ENCODE results near the gene CYP2D6. TPM values are rescaled to one million over a fixed set of nuclear protein-coding genes. Genes with fewer than 3 reads are reported as not detected.
"Not testable (repeated sequence)": the region's sequence is repeated elsewhere in the genome, so short reads cannot be mapped to it uniquely, and the experiment has no call there.

The CYP2D6 gene
- total and polyA plus RNA-seq, 2 of the 13 experiments (the other 11 are each of a cell fraction or from before 2014, with no cell fraction given), result 1.0 to 3.7 TPM

- H3K4me3 ChIP-seq (replicated peaks in 1 of 3; ENCODE audit: insufficient read depth in 1 of 3, low read depth in 2 of 3, low read length in 3 of 3); intact Hi-C loops (cut with micrococcal nuclease; ENCODE audit: unreplicated experiment); in situ Hi-C loops (cut with HindIII; ENCODE audit: extremely low pct_ligation_motif_present, low pct_unique_long_range_greater_than_20kb); H2AFZ ChIP-seq (ENCODE audit: low read length); H3K27ac ChIP-seq (ENCODE audit: extremely low read length, insufficient read depth, low read length); H3K79me2 ChIP-seq (ENCODE audit: insufficient read depth, low read length); DNase-seq (ENCODE audit: low spot score); H3K27me3 ChIP-seq (ENCODE audit: control insufficient read depth in 1 of 2, insufficient read depth in 2 of 2, low read length in 2 of 2); CTCF ChIA-PET (ENCODE audit: low intra/inter-chr PET ratio, low total read pairs); H3K4me1 ChIP-seq (ENCODE audit: insufficient read depth, low read length); H3K4me2 ChIP-seq (ENCODE audit: low read depth, low read length); FAIRE-seq; H4K20me1 ChIP-seq (ENCODE audit: insufficient read depth, low read length); POLR2A ChIA-PET; H3K9me3 ChIP-seq (ENCODE audit: low read length); H3K9ac ChIP-seq (ENCODE audit: insufficient read depth, low read depth, low read length); BruUV-seq (replicated peaks); H3K36me3 ChIP-seq (replicated peaks in 1 of 2; ENCODE audit: control insufficient read depth in 1 of 2, insufficient read depth in 2 of 2, low read length in 2 of 2); ATAC-seq: not testable (repeated sequence)
- WGBS (ENCODE audit: low lambda C conversion rate), result 100% methylated on average over 4 of the region's 7 CpGs
These were observed 8.9 kb upstream of the CYP2D6 start for GRCh38 chr22:42139508-42139907.

DNA sequence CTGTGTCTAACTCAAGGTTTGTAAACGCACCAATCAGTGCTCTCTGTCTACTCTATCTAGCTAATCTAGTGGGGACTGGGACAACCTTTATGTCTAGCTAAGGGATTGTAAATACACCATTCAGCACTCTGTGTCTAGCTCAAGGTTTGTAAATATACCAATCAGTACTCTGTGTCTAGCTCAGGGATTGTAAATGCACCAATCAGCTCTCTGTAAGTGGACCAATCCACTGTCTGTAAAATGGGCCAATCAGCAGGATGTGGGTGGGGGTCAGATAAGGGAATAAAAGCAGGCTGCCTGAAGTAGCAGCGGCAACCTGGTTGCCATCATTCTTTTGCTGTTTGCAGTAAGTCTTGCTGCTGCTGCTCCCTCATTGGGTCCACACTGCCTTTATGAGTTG, 8.4 kb upstream of the CYP2D6 start:
- Histone ChIP-seq H2AFZ (ENCODE audit: low read length) (no peak overlapping the region), H3K4me2 (ENCODE audit: low read depth, low read length) (no peak overlapping the region), H3K27ac (ENCODE audit: extremely low read length, insufficient read depth, low read length) (no peak overlapping the region), H3K4me1 (ENCODE audit: insufficient read depth, low read length) (peaks cover 5% of the 10 kb centered on the region), H3K9ac (ENCODE audit: insufficient read depth, low read depth, low read length) (no peak overlapping the region), H3K9me3 (ENCODE audit: low read length) (no peaks in the 10 kb centered on the region), H3K4me3 (replicated peaks in 1 of 3; ENCODE audit: insufficient read depth in 1 of 3, low read depth in 2 of 3, low read length in 3 of 3) (no peak overlapping the region), H3K27me3 (ENCODE audit: control insufficient read depth in 1 of 2, insufficient read depth in 2 of 2, low read length in 2 of 2) (no peaks in the 10 kb centered on the region), H4K20me1 (ENCODE audit: insufficient read depth, low read length) (no peaks in the 10 kb centered on the region), H3K36me3 (replicated peaks in 1 of 2; ENCODE audit: control insufficient read depth in 1 of 2, insufficient read depth in 2 of 2, low read length in 2 of 2) (no peaks in the 10 kb centered on the region), H3K79me2 (ENCODE audit: insufficient read depth, low read length) (no peaks in the 10 kb centered on the region)
- in situ Hi-C loops (cut with HindIII; ENCODE audit: extremely low pct_ligation_motif_present, low pct_unique_long_range_greater_than_20kb) (no loop called here), intact Hi-C loops (cut with micrococcal nuclease; ENCODE audit: unreplicated experiment) (no loop called here)
- BruUV-seq (replicated peaks), result no TSS peak
- TF ChIP-seq NR1H2 (CRISPR knock-in tag; IDR thresholded peaks at IDR 0.05; ENCODE audit: borderline replicate concordance, low read depth), result no peak
- peak; percentile 57 for TF ChIP-seq NFYB (CRISPR knock-in tag; IDR thresholded peaks at IDR 0.05)
- TF ChIP-seq NFYC (CRISPR knock-in tag; IDR thresholded peaks at IDR 0.05), result peak; percentile 58
- TF ChIP-seq, protein P1, sequence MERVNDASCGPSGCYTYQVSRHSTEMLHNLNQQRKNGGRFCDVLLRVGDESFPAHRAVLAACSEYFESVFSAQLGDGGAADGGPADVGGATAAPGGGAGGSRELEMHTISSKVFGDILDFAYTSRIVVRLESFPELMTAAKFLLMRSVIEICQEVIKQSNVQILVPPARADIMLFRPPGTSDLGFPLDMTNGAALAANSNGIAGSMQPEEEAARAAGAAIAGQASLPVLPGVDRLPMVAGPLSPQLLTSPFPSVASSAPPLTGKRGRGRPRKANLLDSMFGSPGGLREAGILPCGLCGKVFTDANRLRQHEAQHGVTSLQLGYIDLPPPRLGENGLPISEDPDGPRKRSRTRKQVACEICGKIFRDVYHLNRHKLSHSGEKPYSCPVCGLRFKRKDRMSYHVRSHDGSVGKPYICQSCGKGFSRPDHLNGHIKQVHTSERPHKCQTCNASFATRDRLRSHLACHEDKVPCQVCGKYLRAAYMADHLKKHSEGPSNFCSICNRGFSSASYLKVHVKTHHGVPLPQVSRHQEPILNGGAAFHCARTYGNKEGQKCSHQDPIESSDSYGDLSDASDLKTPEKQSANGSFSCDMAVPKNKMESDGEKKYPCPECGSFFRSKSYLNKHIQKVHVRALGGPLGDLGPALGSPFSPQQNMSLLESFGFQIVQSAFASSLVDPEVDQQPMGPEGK (CRISPR knock-in tag; IDR thresholded peaks at IDR 0.05), result no peak
- CTCF ChIA-PET (ENCODE audit: low intra/inter-chr PET ratio, low total read pairs), result no interaction called here
- FAIRE-seq (no peak), DNase-seq (ENCODE audit: low spot score) (no peak), ATAC-seq (no peak)
- WGBS (ENCODE audit: low lambda C conversion rate), result 78% methylated on average over 2 of the region's 2 CpGs
- POLR2A ChIA-PET, result no interaction called here

All from HepG2 (cell line).